PC-9 (cell line): Measurements from ENCODE around the gene PANX2. TPM values are rescaled to one million over a fixed set of nuclear protein-coding genes. Genes with fewer than 3 reads are reported as not detected.

Source experiments
- BruUV-seq: library from RNA; stranded (reverse); fragments of 400-500 nt; replicated peaks from 2 replicates; lab custom pipeline; 2021; lab: Mats Ljungman, UMichigan
- CTCF ChIA-PET: fragments of 300-600 bp; sonication (Branson Sonifier 250); formaldehyde crosslinking; loops from one replicate; lab custom pipeline; 2022; ENCODE audit warnings: antibody characterized with exemption; lab: Charles Lee
- POLR2A ChIA-PET: fragments of 300-600 bp; sonication (Branson Sonifier 250); formaldehyde crosslinking; loops from one replicate; lab custom pipeline; 2022; ENCODE audit warnings: antibody characterized with exemption; ENCODE audit not compliant: unreplicated experiment; lab: Charles Lee
- DNase-seq, 2 experiments: peaks; one replicate each; pipeline versions ENCODE4 v3.0.0 to v3.0.0-alpha.2; 2015 to 2022; ENCODE audit warnings: mixed read lengths in 1 of 2
- H2AFZ ChIP-seq: fragments of 200-600 bp; sonication (generic); 2 replicates; pipeline ENCODE4 v1.8.1; 2017; ENCODE audit warnings: antibody characterized with exemption
- H3F3A ChIP-seq: fragments of 200-600 bp; sonication (generic); 2 replicates; pipeline ENCODE4 v1.8.1; 2017; ENCODE audit warnings: antibody characterized with exemption, mild to moderate bottlenecking, low read depth; ENCODE audit not compliant: insufficient read depth
- H3K27ac ChIP-seq: fragments of 200-600 bp; sonication (generic); 2 replicates; pipeline ENCODE4 v1.6.1; 2016; ENCODE audit warnings: mixed run types
- H3K27me3 ChIP-seq: fragments of 200-600 bp; sonication (generic); 2 replicates; pipeline ENCODE4 v1.6.1; 2016; ENCODE audit warnings: low read depth, mixed run types; ENCODE audit not compliant: insufficient read depth
- H3K36me3 ChIP-seq: fragments of 200-600 bp; sonication (generic); 2 replicates; pipeline ENCODE4 v1.6.1; 2016; ENCODE audit warnings: low read depth, mixed run types
- H3K4me1 ChIP-seq: fragments of 200-600 bp; sonication (generic); replicated peaks from 2 replicates; pipeline ENCODE4 v1.6.1; 2016; ENCODE audit warnings: mixed run types; ENCODE audit not compliant: insufficient read depth
- H3K4me2 ChIP-seq: fragments of 200-600 bp; sonication (generic); 2 replicates; pipeline ENCODE4 v1.6.1; 2017; ENCODE audit warnings: mixed run types
- H3K4me3 ChIP-seq: fragments of 200-600 bp; sonication (generic); 2 replicates; pipeline ENCODE4 v1.6.1; 2016; ENCODE audit warnings: mixed run types
- H3K79me2 ChIP-seq: fragments of 200-600 bp; sonication (generic); 2 replicates; pipeline ENCODE4 v1.6.1; 2017; ENCODE audit warnings: low read depth, mixed run types
- H3K9me2 ChIP-seq: fragments of 200-600 bp; sonication (generic); 2 replicates; pipeline ENCODE4 v1.8.1; 2017; ENCODE audit warnings: mild to moderate bottlenecking; ENCODE audit not compliant: insufficient read depth
- H3K9me3 ChIP-seq: fragments of 200-600 bp; sonication (generic); 2 replicates; pipeline ENCODE4 v1.8.1; 2016; ENCODE audit warnings: low read depth; ENCODE audit not compliant: insufficient read depth
- H4K20me1 ChIP-seq: fragments of 200-600 bp; sonication (generic); 2 replicates; pipeline ENCODE4 v1.8.1; 2017; ENCODE audit not compliant: insufficient read depth
- EZH2 ChIP-seq: fragments of 200-600 bp; sonication (generic); IDR thresholded peaks from 2 replicates; pipeline ENCODE4 v1.8.0; 2017; ENCODE audit warnings: antibody characterized with exemption, low read depth
- intact Hi-C: fragments of 100-400 bp; cut with micrococcal nuclease; formaldehyde crosslinking; loops from one replicate; pipeline ENCODE4 v1.10.0; 2022; ENCODE audit not compliant: unreplicated experiment
- total RNA-seq: library from RNA; stranded (reverse); gene quantifications from 2 replicates; pipeline ENCODE4 v1.2.3, GENCODE V29; 2021
- TF ChIP-seq, protein P1 (sequence below): fragments of 200-600 bp; sonication (generic); conservative IDR thresholded peaks from 2 replicates; pipeline ENCODE4 v1.6.1; 2017; ENCODE audit warnings: mixed run types, antibody characterized with exemption, mild to moderate bottlenecking, moderate library complexity

The PANX2 gene
- total RNA-seq, 1 experiment from 2014 or later: 51.7 TPM

DNA sequence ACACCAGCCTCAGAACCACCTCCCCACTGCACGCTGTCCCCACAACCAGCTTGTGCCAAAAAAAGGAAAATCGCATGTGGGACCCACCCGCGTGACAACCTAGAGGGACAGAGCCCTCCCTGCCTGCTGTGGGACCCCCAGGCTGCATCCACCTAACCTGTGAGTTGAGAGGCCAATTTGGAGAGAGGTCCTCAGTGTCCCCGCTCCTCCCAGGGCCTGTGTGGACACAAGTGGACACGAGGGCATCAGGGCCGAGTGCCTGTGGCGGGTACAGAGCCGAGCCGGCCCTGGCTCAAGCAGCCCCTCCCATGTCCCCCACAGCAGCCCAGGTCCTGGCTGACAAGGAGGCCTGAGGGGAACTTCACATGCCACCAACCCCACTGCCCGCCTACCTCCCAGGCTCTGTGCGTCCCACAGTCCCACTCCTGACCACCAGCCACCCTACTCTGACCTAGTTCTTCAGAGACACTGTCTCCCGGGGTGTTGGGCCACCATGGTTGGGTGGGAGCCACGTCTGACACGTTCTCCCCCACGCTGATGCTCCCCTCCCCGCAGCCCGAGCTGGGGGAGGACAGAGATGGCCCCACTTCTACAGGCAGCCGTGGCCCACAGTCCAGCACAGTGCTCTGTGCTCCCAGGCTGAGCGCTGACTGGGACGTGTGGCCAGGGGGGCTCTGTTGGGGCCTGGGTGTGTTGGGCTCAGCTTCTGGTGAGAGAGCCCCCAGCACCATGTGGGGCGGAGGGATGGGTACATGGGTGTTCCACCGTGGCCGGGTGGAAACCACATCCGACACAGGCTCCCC, 49.5 kb downstream of the PANX2 start:
- TF ChIP-seq EZH2: no peak
- TF ChIP-seq, protein P1, sequence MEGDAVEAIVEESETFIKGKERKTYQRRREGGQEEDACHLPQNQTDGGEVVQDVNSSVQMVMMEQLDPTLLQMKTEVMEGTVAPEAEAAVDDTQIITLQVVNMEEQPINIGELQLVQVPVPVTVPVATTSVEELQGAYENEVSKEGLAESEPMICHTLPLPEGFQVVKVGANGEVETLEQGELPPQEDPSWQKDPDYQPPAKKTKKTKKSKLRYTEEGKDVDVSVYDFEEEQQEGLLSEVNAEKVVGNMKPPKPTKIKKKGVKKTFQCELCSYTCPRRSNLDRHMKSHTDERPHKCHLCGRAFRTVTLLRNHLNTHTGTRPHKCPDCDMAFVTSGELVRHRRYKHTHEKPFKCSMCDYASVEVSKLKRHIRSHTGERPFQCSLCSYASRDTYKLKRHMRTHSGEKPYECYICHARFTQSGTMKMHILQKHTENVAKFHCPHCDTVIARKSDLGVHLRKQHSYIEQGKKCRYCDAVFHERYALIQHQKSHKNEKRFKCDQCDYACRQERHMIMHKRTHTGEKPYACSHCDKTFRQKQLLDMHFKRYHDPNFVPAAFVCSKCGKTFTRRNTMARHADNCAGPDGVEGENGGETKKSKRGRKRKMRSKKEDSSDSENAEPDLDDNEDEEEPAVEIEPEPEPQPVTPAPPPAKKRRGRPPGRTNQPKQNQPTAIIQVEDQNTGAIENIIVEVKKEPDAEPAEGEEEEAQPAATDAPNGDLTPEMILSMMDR: no peak
- CTCF ChIA-PET: no interaction called here
- no peaks in the 10 kb centered on the region for H3K9me3 ChIP-seq
- no TSS peak for BruUV-seq
- H3K79me2 ChIP-seq: no peaks in the 10 kb centered on the region
- H3K9me2 ChIP-seq: no peaks in the 10 kb centered on the region
- H3F3A ChIP-seq: peaks cover 26% of the 10 kb centered on the region; the same call in 1 of the 2 replicates
- H3K27me3 ChIP-seq: no peaks in the 10 kb centered on the region
- no peak overlapping the region for H3K27ac ChIP-seq
- no peaks in the 10 kb centered on the region for H3K4me1 ChIP-seq
- H4K20me1 ChIP-seq: peaks cover 72% of the 10 kb centered on the region
- POLR2A ChIA-PET: no interaction called here
- H3K4me3 ChIP-seq: no peak overlapping the region
- no peak overlapping the region for H3K4me2 ChIP-seq
- H2AFZ ChIP-seq: no peak overlapping the region
- intact Hi-C loops: no loop called here
- peaks cover 43% of the 10 kb centered on the region for H3K36me3 ChIP-seq
- no peak for DNase-seq

DNA sequence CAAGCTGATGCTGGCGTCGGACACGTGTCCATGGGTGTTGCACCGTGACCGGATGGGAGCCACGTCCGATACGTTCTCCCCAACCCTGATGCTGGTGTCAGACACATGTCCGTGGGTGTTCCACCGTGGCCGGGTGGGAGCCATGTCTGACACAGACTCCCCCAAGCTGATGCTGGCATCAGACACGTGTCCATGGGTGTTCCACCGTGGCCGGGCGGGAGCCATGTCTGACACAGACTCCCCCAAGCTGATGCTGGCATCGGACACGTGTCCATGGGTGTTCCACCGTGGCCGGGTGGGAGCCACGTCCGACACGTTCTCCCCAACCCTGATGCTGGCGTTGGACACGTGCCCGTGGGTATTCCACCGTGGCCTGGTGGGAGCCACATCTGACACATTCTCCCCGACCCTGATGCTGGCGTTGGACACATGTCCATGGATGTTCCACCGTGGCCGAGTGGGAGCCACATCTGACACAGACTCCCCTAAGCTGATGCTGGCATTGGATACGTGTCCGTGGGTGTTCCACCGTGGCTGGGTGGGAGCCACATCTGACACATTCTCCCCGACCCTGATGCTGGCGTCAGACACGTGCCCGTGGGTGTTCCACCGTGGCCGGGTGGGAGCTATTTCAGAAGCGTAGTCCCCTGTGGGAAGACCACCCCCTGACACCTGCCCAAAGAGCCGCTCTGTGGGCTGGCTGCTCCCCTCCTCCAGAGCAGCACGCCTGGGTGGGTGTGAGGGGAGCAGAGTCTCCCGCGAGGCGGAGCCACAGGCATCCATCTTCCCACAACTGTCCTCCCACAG, 50.3 kb downstream of the PANX2 start:
- ChIA-PET POLR2A (no interaction called here), CTCF (no interaction called here)
- Histone ChIP-seq H3K9me2 (no peaks in the 10 kb centered on the region), H4K20me1 (peaks cover 69% of the 10 kb centered on the region), H2AFZ (no peak overlapping the region), H3K4me1 (no peaks in the 10 kb centered on the region), H3F3A (peaks cover 20% of the 10 kb centered on the region; the same call in 1 of the 2 replicates), H3K79me2 (no peaks in the 10 kb centered on the region), H3K27ac (no peak overlapping the region), H3K4me3 (no peak overlapping the region), H3K9me3 (no peaks in the 10 kb centered on the region), H3K4me2 (no peak overlapping the region), H3K36me3 (peaks cover 43% of the 10 kb centered on the region), H3K27me3 (no peaks in the 10 kb centered on the region)
- no peak for DNase-seq
- BruUV-seq: no TSS peak
- intact Hi-C loops: no loop called here
- no peak for TF ChIP-seq EZH2
- TF ChIP-seq, protein P1: no peak

- CTCF ChIA-PET: no interaction called here
- peaks cover 38% of the 10 kb centered on the region for H3K36me3 ChIP-seq
These were observed 51.1 kb downstream of the PANX2 start for GRCh38 chr22:50221410-50222300.

More at GRCh38 chr22:50221410-50222300, 51.1 kb downstream of the PANX2 start:
- H3K4me3 ChIP-seq: no peak overlapping the region
- intact Hi-C loops: no loop called here
- H3K79me2 ChIP-seq: no peaks in the 10 kb centered on the region
- no peak overlapping the region for H3K4me2 ChIP-seq
- H3K9me2 ChIP-seq: no peaks in the 10 kb centered on the region
- H3K27ac ChIP-seq: no peak overlapping the region
- TF ChIP-seq EZH2: no peak
- TF ChIP-seq, protein P1: peak; percentile 33; the same call in 1 of the 2 replicates
- POLR2A ChIA-PET: no interaction called here
- no peaks in the 10 kb centered on the region for H3K4me1 ChIP-seq
- no peak for DNase-seq
- H3F3A ChIP-seq: peaks cover 19% of the 10 kb centered on the region; the same call in 1 of the 2 replicates
- H2AFZ ChIP-seq: no peak overlapping the region
- H3K9me3 ChIP-seq: no peaks in the 10 kb centered on the region
- H3K27me3 ChIP-seq: no peaks in the 10 kb centered on the region
- BruUV-seq: no TSS peak
- H4K20me1 ChIP-seq: peaks cover 61% of the 10 kb centered on the region
